ENCODE results near the gene HTRA2. TPM values are rescaled to one million over a fixed set of nuclear protein-coding genes. Genes with fewer than 3 reads are reported as not detected.

HTRA2 gene
- total RNA-seq, 2 experiments from 2014 or later, result 49.2 to 51.1 TPM

GRCh38 chr2:74562126-74562775 lies 32.5 kb downstream of the HTRA2 start:
- H3K4me1 Mint-ChIP-seq, result peaks cover 38% of the 10 kb centered on the region
- ChIA-PET CTCF (no interaction called here), POLR2A (no interaction called here)
- H3K4me3 Mint-ChIP-seq, result no peak overlapping the region
- DNase-seq, result no peak
- H3K9me3 Mint-ChIP-seq, result no peaks in the 10 kb centered on the region
- peaks cover 16% of the 10 kb centered on the region for H3K27me3 Mint-ChIP-seq
- H3K36me3 Mint-ChIP-seq (ENCODE audit: low read depth), result peaks cover 2% of the 10 kb centered on the region
- H3K27ac Mint-ChIP-seq, result no peak overlapping the region

DNA sequence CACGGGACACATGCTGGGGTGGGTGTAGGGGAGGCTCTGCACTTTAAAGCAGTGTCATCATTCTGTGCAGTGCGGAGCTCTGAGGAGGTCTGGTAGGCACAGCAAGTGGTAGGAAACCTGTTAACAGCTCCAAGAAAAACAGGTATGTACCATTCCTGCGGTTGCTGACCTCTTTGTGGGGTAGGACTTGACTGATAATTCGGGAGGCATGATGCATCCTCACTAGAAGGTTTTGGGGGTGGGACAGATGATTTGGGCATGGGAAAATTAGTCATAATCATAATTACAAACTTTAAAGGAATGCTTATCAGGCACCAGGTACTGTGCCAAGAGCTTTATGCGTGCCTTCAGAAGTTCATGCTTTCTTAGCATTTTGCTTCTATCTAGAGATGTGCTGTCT lies 34.5 kb downstream of the HTRA2 start:
- Mint-ChIP-seq H3K27me3 (peaks cover 16% of the 10 kb centered on the region), H3K36me3 (ENCODE audit: low read depth) (no peaks in the 10 kb centered on the region), H3K4me1 (peaks cover 52% of the 10 kb centered on the region), H3K27ac (no peak overlapping the region), H3K9me3 (no peaks in the 10 kb centered on the region), H3K4me3 (no peak overlapping the region)
- POLR2A ChIA-PET, result interaction anchor here (1.4 kb wide), 1 partner anchor 9 kb away, joined by 5 read pairs; no protein-coding TSS in a partner anchor
- no peak for DNase-seq
- CTCF ChIA-PET, result interaction anchor here (1.1 kb wide), 1 partner anchor 9 kb away, joined by 3 read pairs; no protein-coding TSS in a partner anchor

- no peak for DNase-seq
- no peaks in the 10 kb centered on the region for H3K36me3 Mint-ChIP-seq (ENCODE audit: low read depth)
- no peak overlapping the region for H3K4me3 Mint-ChIP-seq
- H3K9me3 Mint-ChIP-seq, result no peaks in the 10 kb centered on the region
- H3K4me1 Mint-ChIP-seq, result peaks cover 45% of the 10 kb centered on the region
- CTCF ChIA-PET, result interaction anchor here (1.2 to 4.8 kb wide), 6 partner anchors 10 to 91 kb away, joined by 3 to 34 read pairs (median 4); no protein-coding TSS in a partner anchor
- POLR2A ChIA-PET, result interaction anchor here (0.7 to 2.0 kb wide), 7 partner anchors 8 to 84 kb away, joined by 3 to 9 read pairs (median 3); partner anchors contain the start of genes AUP1 and HTRA2
- H3K27ac Mint-ChIP-seq, result peak overlapping the region; percentile 48
- peaks cover 7% of the 10 kb centered on the region for H3K27me3 Mint-ChIP-seq
Observed at GRCh38 chr2:74566076-74566753, 36.5 kb downstream of the HTRA2 start.

GRCh38 chr2:74566754-74567085 lies 37.0 kb downstream of the HTRA2 start:
- Mint-ChIP-seq H3K27me3 (peaks cover 5% of the 10 kb centered on the region), H3K27ac (peak overlapping the region; percentile 48), H3K4me1 (peaks cover 43% of the 10 kb centered on the region), H3K4me3 (no peak overlapping the region), H3K9me3 (no peaks in the 10 kb centered on the region), H3K36me3 (ENCODE audit: low read depth) (no peaks in the 10 kb centered on the region)
- DNase-seq, result no peak
- CTCF ChIA-PET, result interaction anchor here (1.2 to 4.8 kb wide), 6 partner anchors 10 to 92 kb away, joined by 3 to 34 read pairs (median 4); no protein-coding TSS in a partner anchor
- POLR2A ChIA-PET, result interaction anchor here (0.9 to 2.0 kb wide), 9 partner anchors 8 to 37 kb away, joined by 3 to 9 read pairs (median 5); partner anchors contain the start of genes AUP1 and HTRA2

- no peak for DNase-seq
- no peaks in the 10 kb centered on the region for H3K9me3 Mint-ChIP-seq
- no peak overlapping the region for H3K4me3 Mint-ChIP-seq
- no peaks in the 10 kb centered on the region for H3K36me3 Mint-ChIP-seq (ENCODE audit: low read depth)
- ChIA-PET POLR2A (interaction anchor here (0.8 to 1.9 kb wide), 4 partner anchors 9 to 38 kb away, joined by 3 to 9 read pairs (median 6); partner anchors contain the start of genes AUP1 and HTRA2), CTCF (interaction anchor here (0.6 to 4.8 kb wide), 4 partner anchors 9 to 134 kb away, joined by 3 to 34 read pairs (median 6); no protein-coding TSS in a partner anchor)
- peaks cover 34% of the 10 kb centered on the region for H3K4me1 Mint-ChIP-seq
- H3K27ac Mint-ChIP-seq, result no peak overlapping the region
- no peaks in the 10 kb centered on the region for H3K27me3 Mint-ChIP-seq
Observed at GRCh38 chr2:74567881-74568280, 38.1 kb downstream of the HTRA2 start.

DNA sequence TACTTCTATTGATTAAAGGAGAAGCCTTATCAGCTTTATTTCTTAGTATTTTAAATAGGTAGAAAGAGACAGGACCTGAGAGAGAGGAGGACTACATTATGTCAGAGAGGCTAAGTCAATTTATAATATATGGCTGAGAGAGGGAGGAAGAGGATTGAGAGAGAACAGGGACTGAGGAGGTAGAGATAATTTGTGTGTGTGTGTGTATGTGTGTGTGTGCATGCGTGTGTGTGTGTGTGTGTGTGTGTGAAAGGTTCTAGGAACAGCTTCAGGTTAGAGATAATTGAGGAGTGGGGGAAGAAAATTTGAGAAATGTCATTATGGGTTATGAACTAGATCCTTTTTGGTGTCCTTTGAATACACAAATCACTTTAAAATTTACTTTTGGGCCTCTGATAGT lies 40.0 kb downstream of the HTRA2 start:
- H3K36me3 Mint-ChIP-seq (ENCODE audit: low read depth), result peaks cover 2% of the 10 kb centered on the region
- H3K4me3 Mint-ChIP-seq, result no peak overlapping the region
- no peak overlapping the region for H3K27ac Mint-ChIP-seq
- no peaks in the 10 kb centered on the region for H3K27me3 Mint-ChIP-seq
- ChIA-PET POLR2A (interaction anchor here (2.2 kb wide), 1 partner anchor 13 kb away, joined by 9 read pairs; no protein-coding TSS in a partner anchor), CTCF (interaction anchor here (4.8 kb wide), 1 partner anchor 17 kb away, joined by 34 read pairs; no protein-coding TSS in a partner anchor)
- peaks cover 48% of the 10 kb centered on the region for H3K4me1 Mint-ChIP-seq
- H3K9me3 Mint-ChIP-seq, result no peaks in the 10 kb centered on the region
- no peak for DNase-seq

DNA sequence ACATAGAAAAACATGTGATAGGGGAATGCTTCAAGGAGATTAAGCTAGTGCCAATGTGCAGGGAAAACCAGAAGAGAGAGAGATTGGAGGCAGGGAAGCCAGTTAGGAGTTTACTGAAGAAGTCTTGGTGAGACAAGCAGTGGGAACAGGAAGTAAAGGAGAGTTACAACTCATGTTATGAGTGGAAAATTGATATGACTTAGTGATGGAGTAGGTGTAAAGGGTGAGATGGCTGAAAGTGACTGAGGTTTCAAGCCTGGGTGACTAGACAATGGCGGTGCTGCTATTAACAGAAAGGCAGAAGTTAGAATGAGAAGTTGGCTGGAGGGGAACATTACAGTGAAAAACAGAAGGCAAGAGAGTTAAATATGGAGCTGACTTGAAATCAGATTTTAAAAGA lies 41.3 kb downstream of the HTRA2 start:
- H3K27me3 Mint-ChIP-seq, result no peaks in the 10 kb centered on the region
- H3K27ac Mint-ChIP-seq, result no peak overlapping the region
- H3K4me3 Mint-ChIP-seq, result no peak overlapping the region
- peaks cover 49% of the 10 kb centered on the region for H3K4me1 Mint-ChIP-seq
- no peak for DNase-seq
- peaks cover 2% of the 10 kb centered on the region for H3K36me3 Mint-ChIP-seq (ENCODE audit: low read depth)
- ChIA-PET POLR2A (interaction anchor here (0.8 to 1.5 kb wide), 2 partner anchors 9 to 17 kb away, joined by 3 to 4 read pairs; partner anchors contain the start of gene LOXL3), CTCF (interaction anchor here (0.6 to 1.1 kb wide), 3 partner anchors 14 to 97 kb away, joined by 3 to 4 read pairs (median 3); no protein-coding TSS in a partner anchor)
- H3K9me3 Mint-ChIP-seq, result no peaks in the 10 kb centered on the region

GRCh38 chr2:74572178-74572925 lies 42.6 kb downstream of the HTRA2 start:
- CTCF ChIA-PET, result interaction anchor here (0.6 to 5.9 kb wide), 2 partner anchors 14 to 1712 kb away, joined by 4 to 65 read pairs; no protein-coding TSS in a partner anchor
- Mint-ChIP-seq H3K27ac (no peak overlapping the region), H3K4me3 (no peak overlapping the region)

GRCh38 chr2:74573747-74574562 lies 44.2 kb downstream of the HTRA2 start:
- DNase-seq, result no peak
- CTCF ChIA-PET, result interaction anchor here (0.7 to 5.9 kb wide), 2 partner anchors 13 to 394 kb away, joined by 3 to 65 read pairs; no protein-coding TSS in a partner anchor

More at GRCh38 chr2:74572178-74572925, 42.6 kb downstream of the HTRA2 start:
- Mint-ChIP-seq H3K27me3 (no peaks in the 10 kb centered on the region), H3K4me1 (peaks cover 52% of the 10 kb centered on the region), H3K36me3 (ENCODE audit: low read depth) (peaks cover 2% of the 10 kb centered on the region), H3K9me3 (no peaks in the 10 kb centered on the region)
- DNase-seq, result no peak
- POLR2A ChIA-PET, result interaction anchor here (0.6 to 1.4 kb wide), 2 partner anchors 17 to 41 kb away, joined by 3 read pairs; no protein-coding TSS in a partner anchor

GRCh38 chr2:74575320-74575719 lies 45.6 kb downstream of the HTRA2 start:
- no peaks in the 10 kb centered on the region for H3K27me3 Mint-ChIP-seq
- H3K4me1 Mint-ChIP-seq, result peaks cover 48% of the 10 kb centered on the region
- no peak for DNase-seq
- ChIA-PET CTCF (interaction anchor here (0.7 to 5.9 kb wide), 3 partner anchors 8 to 92 kb away, joined by 3 to 65 read pairs (median 8); partner anchors contain the start of genes CCDC142 and TTC31), POLR2A (interaction anchor here (1.3 to 3.4 kb wide), 6 partner anchors 9 to 92 kb away, joined by 4 to 14 read pairs (median 8); partner anchors contain the start of genes AUP1, CCDC142, DOK1 and HTRA2)
- H3K4me3 Mint-ChIP-seq, result no peak overlapping the region
- H3K27ac Mint-ChIP-seq, result no peak overlapping the region
- H3K9me3 Mint-ChIP-seq, result no peaks in the 10 kb centered on the region
- H3K36me3 Mint-ChIP-seq (ENCODE audit: low read depth), result peaks cover 2% of the 10 kb centered on the region

More at GRCh38 chr2:74573747-74574562, 44.2 kb downstream of the HTRA2 start:
- Mint-ChIP-seq H3K27me3 (no peaks in the 10 kb centered on the region), H3K4me1 (peaks cover 51% of the 10 kb centered on the region), H3K36me3 (ENCODE audit: low read depth) (peaks cover 2% of the 10 kb centered on the region), H3K9me3 (no peaks in the 10 kb centered on the region), H3K27ac (peak overlapping the region; percentile 77), H3K4me3 (peak overlapping the region; percentile 48)
- POLR2A ChIA-PET, result interaction anchor here (0.9 to 3.4 kb wide), 8 partner anchors 7 to 116 kb away, joined by 4 to 14 read pairs (median 6); partner anchors contain the start of genes AUP1, CCDC142, DOK1 and HTRA2

DNA sequence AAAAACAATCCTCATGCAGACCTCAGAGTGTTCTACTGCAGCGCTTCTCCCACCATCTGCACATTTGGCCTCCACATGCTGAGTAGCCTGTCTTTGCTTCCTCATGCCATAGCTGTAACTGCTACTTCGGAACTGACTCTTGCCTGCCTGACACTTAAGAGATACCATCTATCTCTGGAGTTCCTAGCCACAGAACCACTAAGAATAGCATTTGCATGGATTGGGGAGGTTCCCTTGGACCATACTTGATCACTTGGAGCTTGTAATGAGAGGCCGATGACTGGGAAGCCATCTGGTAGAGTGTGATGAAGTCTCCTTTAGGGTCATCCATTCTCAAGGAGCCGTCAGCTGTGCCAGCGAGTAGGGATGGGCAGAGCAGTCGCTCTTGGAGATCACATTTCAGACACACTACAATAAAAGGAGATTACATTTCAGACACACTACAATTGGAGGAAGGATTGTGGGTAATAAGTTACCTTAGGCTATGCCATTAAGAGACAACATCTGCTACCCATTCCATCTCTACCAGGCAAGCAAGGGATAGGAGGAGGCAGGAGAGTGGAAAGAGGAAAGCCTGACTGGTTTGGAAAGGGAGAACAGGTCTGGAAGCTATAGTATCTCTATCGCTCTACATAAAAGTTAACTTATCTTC lies 46.6 kb downstream of the HTRA2 start:
- peaks cover 2% of the 10 kb centered on the region for H3K36me3 Mint-ChIP-seq (ENCODE audit: low read depth)
- no peaks in the 10 kb centered on the region for H3K9me3 Mint-ChIP-seq
- no peak for DNase-seq
- H3K4me1 Mint-ChIP-seq, result peaks cover 48% of the 10 kb centered on the region
- POLR2A ChIA-PET, result interaction anchor here (1.1 to 3.4 kb wide), 6 partner anchors 9 to 45 kb away, joined by 3 to 14 read pairs (median 4); partner anchors contain the start of gene DOK1
- CTCF ChIA-PET, result interaction anchor here (1.2 to 5.9 kb wide), 3 partner anchors 9 to 242 kb away, joined by 4 to 65 read pairs (median 8); no protein-coding TSS in a partner anchor
- H3K27me3 Mint-ChIP-seq, result no peaks in the 10 kb centered on the region
- H3K27ac Mint-ChIP-seq, result no peak overlapping the region
- no peak overlapping the region for H3K4me3 Mint-ChIP-seq

Measured in activated CD4-positive, alpha-beta memory T cell treated with anti-CD3 and anti-CD28 coated beads, Interleukin-2, amount 10 ng/mL, durations not matched to agents 7 days and 5 days (primary cell).